HepG2 (cell line): ENCODE measurements around the gene COL27A1. TPM values are rescaled to one million over a fixed set of nuclear protein-coding genes. Genes with fewer than 3 reads are reported as not detected.
A peak's percentile ranks its signal among the peaks of the same experiment; 100 is the strongest.

Experiments
- ARNTL ChIP-seq: sonication (generic); formaldehyde crosslinking; IDR thresholded peaks from 2 replicates; pipeline ENCODE4 v1.4.0; 2020; ENCODE audit warnings: mild to moderate bottlenecking, missing genetic modification reagents
- ATF2 ChIP-seq: sonication (generic); formaldehyde crosslinking; IDR thresholded peaks from 2 replicates; pipeline ENCODE4 v1.4.0; 2020; ENCODE audit warnings: missing genetic modification reagents
- NFKB2 ChIP-seq: sonication (generic); formaldehyde crosslinking; IDR thresholded peaks from 2 replicates; pipeline ENCODE4 v1.4.0; 2020; ENCODE audit warnings: missing genetic modification reagents, borderline replicate concordance
- NFYB ChIP-seq: sonication (generic); formaldehyde crosslinking; IDR thresholded peaks from 2 replicates; pipeline ENCODE4 v1.4.0; 2020; ENCODE audit warnings: missing genetic modification reagents
- PAWR ChIP-seq: sonication (generic); formaldehyde crosslinking; IDR thresholded peaks from 2 replicates; pipeline ENCODE4 v1.4.0; 2020; ENCODE audit warnings: missing genetic modification reagents, mild to moderate bottlenecking, borderline replicate concordance
- TOPORS ChIP-seq: sonication (generic); formaldehyde crosslinking; IDR thresholded peaks from 2 replicates; pipeline ENCODE4 v1.8.0; 2023; ENCODE audit warnings: mild to moderate bottlenecking, missing genetic modification reagents
- XRCC5 ChIP-seq: fragments of 200-400 bp; formaldehyde crosslinking; optimal IDR thresholded peaks from 2 replicates; pipeline ENCODE3; 2017; ENCODE audit warnings: mild to moderate bottlenecking, low read length
- ZBTB33 ChIP-seq: sonication (generic); formaldehyde crosslinking; IDR thresholded peaks from 2 replicates; pipeline ENCODE4 v1.4.0; 2020; ENCODE audit warnings: missing genetic modification reagents
- ZFP62 ChIP-seq: sonication (generic); formaldehyde crosslinking; IDR thresholded peaks from 2 replicates; pipeline ENCODE4 v1.4.0; 2020; ENCODE audit warnings: missing genetic modification reagents
- ZNF331 ChIP-seq: sonication (generic); formaldehyde crosslinking; IDR thresholded peaks from 2 replicates; pipeline ENCODE4 v1.4.0; 2020; ENCODE audit warnings: missing genetic modification reagents
- ZNF350 ChIP-seq: sonication (generic); formaldehyde crosslinking; IDR thresholded peaks from 2 replicates; pipeline ENCODE4 v1.4.0; 2020; ENCODE audit warnings: mild to moderate bottlenecking, low read depth, missing genetic modification reagents, borderline replicate concordance
- ZNF451 ChIP-seq: sonication (generic); formaldehyde crosslinking; IDR thresholded peaks from 2 replicates; pipeline ENCODE4 v1.5.0; 2020; ENCODE audit warnings: mild to moderate bottlenecking, missing genetic modification reagents
- ZNF629 ChIP-seq: sonication (generic); formaldehyde crosslinking; conservative IDR thresholded peaks from 2 replicates; pipeline ENCODE4 v1.5.0; 2020; ENCODE audit warnings: missing genetic modification reagents
- ZNF768 ChIP-seq: sonication (generic); formaldehyde crosslinking; IDR thresholded peaks from 2 replicates; pipeline ENCODE4 v1.4.0; 2020; ENCODE audit warnings: missing genetic modification reagents
- ZNF879 ChIP-seq: sonication (generic); formaldehyde crosslinking; IDR thresholded peaks from 2 replicates; pipeline ENCODE4 v1.8.1; 2023; ENCODE audit warnings: missing genetic modification reagents
- polyA plus RNA-seq, 8 experiments: library from polyadenylated mRNA; depleted of rRNA in 3 of 8; stranded (reverse) in 7 of 8; unstranded in 1 of 8; fragments of >200 nt; fragmentation: Illumina TruSeq in 4 of 8; extraction: Trizol in 4 of 8; gene quantifications; 2 replicates each; pipeline versions ENCODE4 v1.2.1 to v1.2.3, GENCODE V29; 2011 to 2016; ENCODE audit warnings: low read depth in 4 of 8, missing spikeins in 1 of 8, mixed read lengths in 1 of 8; ENCODE audit not compliant: insufficient read depth in 1 of 8
- total RNA-seq, 5 experiments: library from RNA; depleted of rRNA; stranded (reverse); fragments of >200 nt; fragmentation: Illumina TruSeq; extraction: Trizol; gene quantifications; 2 replicates each; pipeline ENCODE4 v1.2.3, GENCODE V29; 2016; ENCODE audit warnings: low read depth in 1 of 5

Gene COL27A1
- total and polyA plus RNA-seq, 2 of the 13 experiments (the other 11 are each of a cell fraction or from before 2014, with no cell fraction given) = 71.3 to 89.1 TPM

GRCh38 chr9:114339130-114339908 is 184.0 kb downstream of the COL27A1 start (continued):
- peak; percentile 39; the same call in 1 of the 2 replicates for TF ChIP-seq ZBTB33 (CRISPR knock-in tag)
- no peak for TF ChIP-seq NFKB2 (CRISPR knock-in tag)
- no peak for TF ChIP-seq ZNF879 (CRISPR knock-in tag)
- no peak for TF ChIP-seq ZNF451 (CRISPR knock-in tag)
- TF ChIP-seq NFYB (CRISPR knock-in tag) = no peak
- no peak for TF ChIP-seq TOPORS (CRISPR knock-in tag)
- no peak for TF ChIP-seq PAWR (CRISPR knock-in tag)
- TF ChIP-seq ZNF331 = peak; percentile 27; the same call in 1 of the 2 replicates
- TF ChIP-seq XRCC5 = peak; percentile 79
- peak; percentile 91 for TF ChIP-seq ZNF629 (CRISPR knock-in tag)
- no peak for TF ChIP-seq ARNTL (CRISPR knock-in tag)
- no peak for TF ChIP-seq ZFP62 (CRISPR knock-in tag)
- 0 out of 2 replicates have a peak, but pooled peaks have one; percentile 27 for TF ChIP-seq ATF2 (CRISPR knock-in tag)
- TF ChIP-seq ZNF350 (CRISPR knock-in tag) = 0 out of 2 replicates have a peak, but pooled peaks have one; percentile 24
- TF ChIP-seq ZNF768 (CRISPR knock-in tag) = peak; percentile 21; the same call in 1 of the 2 replicates
